Endothelial cell of umbilical vein (primary cell): ENCODE measurements around the gene SEMA3E. TPM values are rescaled to one million over a fixed set of nuclear protein-coding genes. Genes with fewer than 3 reads are reported as not detected.

Experiments used
- BruUV-seq: library from RNA; stranded (reverse); fragments of 400-500 nt; replicated peaks from 2 replicates; lab custom pipeline; 2021; lab: Mats Ljungman, UMichigan
- CTCF ChIA-PET: fragments of 300-600, 350-600 bp; sonication (Branson Sonifier 250); formaldehyde crosslinking; loops from one replicate; lab custom pipeline; 2021; ENCODE audit warnings: antibody characterized with exemption, inconsistent platforms; lab: Charles Lee
- POLR2A ChIA-PET: fragments of 300-600, 350-600 bp; sonication (Branson Sonifier 250); formaldehyde crosslinking; loops from one replicate; lab custom pipeline; 2021; ENCODE audit warnings: antibody characterized with exemption, inconsistent platforms; lab: Charles Lee
- DNase-seq: peaks from one replicate; pipeline ENCODE4 v3.0.0-alpha.2; 2011; ENCODE audit warnings: low read depth, low spot score
- FAIRE-seq: peaks from 2 replicates; lab custom pipeline; 2011; peaks lifted over from hg19 to GRCh38; lab: Jason Lieb, UNC
- H2AFZ ChIP-seq: 2 replicates; pipeline ENCODE4 v1.6.0; 2012; ENCODE audit warnings: low read depth, low read length, control low read depth, inconsistent platforms
- H3K27ac ChIP-seq: 2 replicates; pipeline ENCODE4 v1.5.1; 2011; ENCODE audit warnings: low read depth, mild to moderate bottlenecking, control low read depth, low read length, moderate library complexity; ENCODE audit not compliant: insufficient read depth
- H3K27me3 ChIP-seq, 2 experiments: 2 replicates each; pipeline versions ENCODE4 v1.6.0 to v1.6.1; 2011; ENCODE audit warnings: low read length in 2 of 2, mixed read lengths in 1 of 2; ENCODE audit not compliant: control insufficient read depth in 2 of 2, insufficient read depth in 2 of 2
- H3K36me3 ChIP-seq, 2 experiments: 2 replicates in 1 of 2; 3 replicates in 1 of 2; pipeline ENCODE4 v1.5.1; 2011; ENCODE audit warnings: low read length in 2 of 2, mild to moderate bottlenecking in 1 of 2, moderate library complexity in 1 of 2; ENCODE audit not compliant: control insufficient read depth in 2 of 2, insufficient read depth in 2 of 2; ENCODE audit errors: extremely low read depth in 1 of 2
- H3K4me1 ChIP-seq: 3 replicates; pipeline ENCODE4 v1.5.1; 2011; ENCODE audit warnings: mild to moderate bottlenecking, low read length; ENCODE audit not compliant: control insufficient read depth, insufficient read depth; ENCODE audit errors: extremely low read depth
- H3K4me2 ChIP-seq: 2 replicates; pipeline ENCODE4 v1.6.1; 2011; ENCODE audit warnings: low read length, control low read depth, mixed read lengths; ENCODE audit not compliant: insufficient read depth
- H3K4me3 ChIP-seq, 3 experiments: fragments of 200-600 bp in 1 of 3; sonication (generic), shearing (Covaris generic) in 1 of 3; replicated peaks in 1 of 3; 2 replicates each; pipeline ENCODE4 v1.5.1; 2011 to 2016; ENCODE audit warnings: control low read depth in 3 of 3, low read length in 3 of 3, mild to moderate bottlenecking in 2 of 3, inconsistent platforms in 1 of 3, low read depth in 1 of 3, moderate library complexity in 1 of 3; ENCODE audit not compliant: insufficient read depth in 1 of 3
- H3K79me2 ChIP-seq: 2 replicates; pipeline ENCODE4 v1.6.0; 2012; ENCODE audit warnings: low read length, inconsistent platforms; ENCODE audit not compliant: control insufficient read depth, insufficient read depth
- H3K9ac ChIP-seq: replicated peaks from 2 replicates; pipeline ENCODE3; 2011; ENCODE audit warnings: low read length, control low read depth; ENCODE audit not compliant: insufficient read depth; ENCODE audit errors: extremely low read depth
- H3K9me1 ChIP-seq: replicated peaks from 3 replicates; pipeline ENCODE4 v1.6.0; 2011; ENCODE audit warnings: mild to moderate bottlenecking, low read length; ENCODE audit not compliant: control insufficient read depth, insufficient read depth; ENCODE audit errors: extremely low read depth
- H3K9me3 ChIP-seq: replicated peaks from 2 replicates; pipeline ENCODE4 v1.5.1; 2012; ENCODE audit warnings: low read length, inconsistent platforms; ENCODE audit not compliant: control insufficient read depth, insufficient read depth
- H4K20me1 ChIP-seq: replicated peaks from 2 replicates; pipeline ENCODE3; 2011; ENCODE audit warnings: mild to moderate bottlenecking, low read length; ENCODE audit not compliant: control insufficient read depth, insufficient read depth; ENCODE audit errors: extremely low read depth
- CTCF ChIP-seq, 2 donors: IDR thresholded peaks; 1 replicate in 1 of 2; 2 replicates in 1 of 2; pipeline ENCODE4 v1.5.1; 2011; ENCODE audit warnings: low read length in 2 of 2, mild to moderate bottlenecking in 2 of 2, moderate library complexity in 2 of 2, control low read depth in 1 of 2, inconsistent platforms in 1 of 2, low read depth in 1 of 2; ENCODE audit not compliant: insufficient read depth in 1 of 2; ENCODE audit errors: extremely low read depth in 1 of 2
- EZH2 ChIP-seq: IDR thresholded peaks from 2 replicates; pipeline ENCODE4 v1.6.1; 2012; ENCODE audit warnings: borderline replicate concordance, low read depth, mild to moderate bottlenecking, moderate library complexity, low read length, inconsistent platforms; ENCODE audit not compliant: severe bottlenecking
- FOS ChIP-seq: IDR thresholded peaks from 2 replicates; pipeline ENCODE4 v1.6.1; 2011; ENCODE audit warnings: mild to moderate bottlenecking, low read length, moderate library complexity, borderline replicate concordance; ENCODE audit not compliant: insufficient read depth
- GATA2 ChIP-seq: IDR thresholded peaks from 2 replicates; pipeline ENCODE4 v1.7.0; 2011; ENCODE audit warnings: low read depth, mild to moderate bottlenecking, moderate library complexity, mixed read lengths, low read length; ENCODE audit not compliant: insufficient read length, insufficient read depth
- JUN ChIP-seq: IDR thresholded peaks from 2 replicates; pipeline ENCODE4 v1.6.1; 2011; ENCODE audit warnings: borderline replicate concordance, low read depth; ENCODE audit not compliant: insufficient read length, insufficient read depth
- MAX ChIP-seq: IDR thresholded peaks from 2 replicates; pipeline ENCODE4 v1.6.1; 2011; ENCODE audit not compliant: insufficient read depth, insufficient read length
- MYC ChIP-seq: IDR thresholded peaks from one replicate; pipeline ENCODE4 v1.6.1; 2011; ENCODE audit warnings: mild to moderate bottlenecking, low read depth, low read length
- POLR2A ChIP-seq: IDR thresholded peaks from 2 replicates; pipeline ENCODE4 v1.6.1; 2012; ENCODE audit warnings: low read depth, mild to moderate bottlenecking, control low read depth, low read length
- POLR2AphosphoS5 ChIP-seq: IDR thresholded peaks from 2 replicates; pipeline ENCODE4 v1.6.1; 2012; ENCODE audit warnings: low read depth, mild to moderate bottlenecking, control low read depth, low read length, moderate library complexity; ENCODE audit not compliant: insufficient read depth
- dilution Hi-C: fragments of 300-500 bp; cut with MboI; formaldehyde crosslinking; loops from one replicate; pipeline ENCODE4 v1.15.0; 2019; ENCODE audit warnings: low sequenced_read_pairs; ENCODE audit not compliant: extremely low pct_ligation_motif_present
- intact Hi-C: fragments of 100-400 bp; cut with micrococcal nuclease; formaldehyde crosslinking; loops from one replicate; pipeline ENCODE4 v1.10.0; 2022
- polyA plus RNA-seq, 4 experiments: library from polyadenylated mRNA; depleted of rRNA in 3 of 4; stranded (reverse) in 3 of 4; unstranded in 1 of 4; fragments of >200 nt; gene quantifications; 2 replicates each; pipeline versions ENCODE4 v1.2.1 to v1.2.3, GENCODE V29; 2011 to 2012; ENCODE audit warnings: missing spikeins in 1 of 4
- total RNA-seq: library from RNA; stranded (reverse); gene quantifications from 2 replicates; pipeline ENCODE4 v1.2.3, GENCODE V29; 2021

The SEMA3E gene
- total and polyA plus RNA-seq, 2 donors (not counting 3 experiments of a cell fraction or from before 2014, with no cell fraction given) = not detected

- dilution Hi-C loops = no loop called here
- Histone ChIP-seq H4K20me1 (no peaks in the 10 kb centered on the region), H3K4me3 (no peak overlapping the region), H2AFZ (no peak overlapping the region), H3K36me3 (no peaks in the 10 kb centered on the region), H3K79me2 (no peaks in the 10 kb centered on the region), H3K4me2 (no peak overlapping the region), H3K9me3 (no peaks in the 10 kb centered on the region), H3K27ac (no peak overlapping the region), H3K27me3 (no peaks in the 10 kb centered on the region), H3K9ac (no peak overlapping the region), H3K4me1 (no peaks in the 10 kb centered on the region), H3K9me1 (no peaks in the 10 kb centered on the region)
- TF ChIP-seq GATA2 = no peak
- no peak for TF ChIP-seq EZH2
- no peak for TF ChIP-seq POLR2AphosphoS5
- ChIA-PET POLR2A (no interaction called here), CTCF (no interaction called here)
- FAIRE-seq (no peak), DNase-seq (no peak)
- intact Hi-C loops = no loop called here
- no TSS peak for BruUV-seq
These were observed 23.2 kb upstream of the SEMA3E start for GRCh38 chr7:83672157-83672556.

- H3K4me1 ChIP-seq = no peaks in the 10 kb centered on the region
- no peaks in the 10 kb centered on the region for H3K36me3 ChIP-seq
- H4K20me1 ChIP-seq = no peaks in the 10 kb centered on the region
- ChIA-PET CTCF (no interaction called here), POLR2A (no interaction called here)
- H3K27ac ChIP-seq = no peak overlapping the region
- H3K79me2 ChIP-seq = no peaks in the 10 kb centered on the region
- dilution Hi-C loops (no loop called here), intact Hi-C loops (no loop called here)
- FAIRE-seq = no peak
- BruUV-seq = no TSS peak
- H3K9me3 ChIP-seq = no peaks in the 10 kb centered on the region
- H3K4me3 ChIP-seq = no peak overlapping the region
- H3K9me1 ChIP-seq = no peaks in the 10 kb centered on the region
- H2AFZ ChIP-seq = no peak overlapping the region
- no peak overlapping the region for H3K4me2 ChIP-seq
- no peak for DNase-seq
- peaks cover 3 to 5% of the 10 kb centered on the region in 2 experiments for H3K27me3 ChIP-seq
- TF ChIP-seq POLR2AphosphoS5 = no peak
- TF ChIP-seq POLR2A = no peak
- no peak for TF ChIP-seq FOS
- TF ChIP-seq CTCF (IDR thresholded peaks at IDR 0.05; ENCODE audit: extremely low read depth in 1 of 2, insufficient read depth in 1 of 2, low read depth in 1 of 2, low read length in 2 of 2) = no peak
- no peak for TF ChIP-seq MYC
- no peak for TF ChIP-seq GATA2
- no peak for TF ChIP-seq JUN
- no peak for TF ChIP-seq MAX
- H3K9ac ChIP-seq = no peak overlapping the region
These were observed 14.2 kb upstream of the SEMA3E start for GRCh38 chr7:83663131-83663530.
